SIG-M5 treated with dmso at 0.1 percent for 504 hours (cell line): Measurements from ENCODE around the gene DAG1.

Experiments
- DNase-seq: peaks from one replicate; lab custom pipeline; 2025; ENCODE audit not compliant: unreplicated experiment; lab: John Stamatoyannopoulos, UW

The DAG1 gene

GRCh38 chr3:49539659-49540560 lies 69.8 kb downstream of the DAG1 start:
- peak; percentile 90 for DNase-seq

- DNase-seq, result no peak
Measured at GRCh38 chr3:49552087-49552486, 82.0 kb downstream of the DAG1 start.

DNA sequence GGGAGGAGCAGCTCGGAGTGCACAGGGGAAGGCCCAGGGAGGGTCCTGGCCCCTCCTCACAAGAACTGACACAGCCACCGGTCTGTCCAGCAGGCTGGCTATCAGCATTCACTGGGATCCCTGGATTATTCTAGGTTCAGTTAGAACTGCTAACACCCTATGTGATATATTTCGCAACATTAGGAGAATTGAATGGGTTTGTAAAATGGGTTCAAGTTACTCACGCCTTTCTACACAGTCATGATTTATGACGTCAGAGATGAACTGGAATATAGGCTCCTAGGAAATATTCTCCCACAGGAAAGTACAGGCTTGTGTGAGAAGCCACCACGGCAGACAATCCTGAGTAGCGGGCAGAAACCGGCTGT lies 83.2 kb downstream of the DAG1 start:
- DNase-seq, result peak; percentile 50

DNA sequence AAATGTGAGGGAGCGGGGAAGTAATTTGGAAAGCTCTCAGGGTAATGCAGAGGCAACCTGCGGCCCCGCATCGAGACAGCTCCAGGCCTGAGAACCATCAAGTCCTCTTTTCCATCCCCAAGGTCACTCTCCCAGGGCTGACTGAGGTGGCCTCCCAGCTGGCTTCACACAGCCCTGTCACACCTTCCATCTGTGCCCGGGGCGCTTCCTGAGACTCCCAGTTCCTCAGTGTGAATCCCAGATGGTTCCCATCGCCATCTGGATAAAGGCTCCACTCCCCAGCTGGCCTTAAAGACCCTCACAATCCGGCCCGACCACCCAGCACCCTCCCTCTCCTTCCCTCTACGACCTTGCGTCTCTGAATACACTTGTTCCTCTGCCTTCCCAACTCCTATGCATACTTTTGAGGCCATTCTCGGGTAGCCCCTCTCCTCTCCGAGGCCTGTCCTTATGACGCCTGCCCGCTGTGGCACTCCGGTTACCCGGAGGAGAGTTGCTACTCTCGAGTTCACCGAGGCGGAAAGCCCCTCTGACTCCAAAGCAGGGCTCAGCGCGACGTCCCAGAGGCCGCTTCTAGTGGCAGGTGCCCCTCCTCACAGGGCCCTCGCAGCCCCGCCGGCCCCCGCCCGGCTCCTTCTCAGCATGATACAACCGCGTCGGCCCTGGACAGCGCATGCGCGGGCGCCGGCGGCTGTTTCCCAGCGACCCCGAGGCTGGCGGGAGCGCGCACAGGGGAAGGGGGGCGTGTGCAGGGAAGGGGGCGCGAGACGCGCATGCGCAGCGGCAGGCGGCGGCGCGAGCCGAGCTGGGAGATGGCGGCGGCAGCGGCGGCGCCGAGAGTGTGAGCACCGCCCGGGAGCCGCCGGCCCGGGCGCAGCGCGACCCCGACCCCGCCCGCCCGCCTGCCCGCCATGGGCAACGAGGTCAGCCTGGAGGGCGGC lies 83.9 kb downstream of the DAG1 start, which contains the start of gene BSN:
BSN (plus strand) TSS at position 786 of the 941 bp plus-strand sequence; CDS start at position 912, 126 bp downstream.
- DNase-seq, result peak; percentile 76

DNA sequence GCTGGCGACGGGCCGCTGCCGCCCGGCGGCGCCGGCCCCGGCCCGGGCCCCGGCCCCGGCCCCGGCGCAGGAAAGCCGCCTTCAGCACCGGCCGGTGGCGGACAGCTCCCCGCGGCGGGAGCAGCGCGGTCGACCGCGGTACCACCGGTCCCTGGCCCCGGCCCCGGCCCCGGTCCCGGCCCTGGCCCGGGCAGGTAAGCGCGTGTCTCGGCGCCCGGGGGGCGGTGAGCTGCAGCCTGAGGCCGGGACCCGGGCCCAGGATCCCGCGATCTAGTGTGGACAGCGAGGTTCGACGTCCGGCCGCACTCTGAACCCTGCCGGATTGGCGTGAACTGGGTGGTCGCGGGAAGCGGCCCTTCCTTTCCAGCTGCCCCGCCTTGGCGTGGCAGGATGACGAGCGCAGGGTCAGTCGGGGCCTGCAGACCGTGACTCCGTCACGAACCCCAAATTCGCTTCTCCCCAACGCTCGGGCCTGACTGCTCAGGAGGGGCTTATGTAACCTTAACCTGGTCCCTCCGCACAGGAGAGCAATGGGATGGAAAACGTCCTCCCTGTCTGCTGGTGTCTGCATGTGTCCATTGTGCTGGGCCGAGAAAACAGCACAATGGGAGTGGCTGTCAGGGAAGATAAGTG lies 84.7 kb downstream of the DAG1 start:
- no peak for DNase-seq

DNA sequence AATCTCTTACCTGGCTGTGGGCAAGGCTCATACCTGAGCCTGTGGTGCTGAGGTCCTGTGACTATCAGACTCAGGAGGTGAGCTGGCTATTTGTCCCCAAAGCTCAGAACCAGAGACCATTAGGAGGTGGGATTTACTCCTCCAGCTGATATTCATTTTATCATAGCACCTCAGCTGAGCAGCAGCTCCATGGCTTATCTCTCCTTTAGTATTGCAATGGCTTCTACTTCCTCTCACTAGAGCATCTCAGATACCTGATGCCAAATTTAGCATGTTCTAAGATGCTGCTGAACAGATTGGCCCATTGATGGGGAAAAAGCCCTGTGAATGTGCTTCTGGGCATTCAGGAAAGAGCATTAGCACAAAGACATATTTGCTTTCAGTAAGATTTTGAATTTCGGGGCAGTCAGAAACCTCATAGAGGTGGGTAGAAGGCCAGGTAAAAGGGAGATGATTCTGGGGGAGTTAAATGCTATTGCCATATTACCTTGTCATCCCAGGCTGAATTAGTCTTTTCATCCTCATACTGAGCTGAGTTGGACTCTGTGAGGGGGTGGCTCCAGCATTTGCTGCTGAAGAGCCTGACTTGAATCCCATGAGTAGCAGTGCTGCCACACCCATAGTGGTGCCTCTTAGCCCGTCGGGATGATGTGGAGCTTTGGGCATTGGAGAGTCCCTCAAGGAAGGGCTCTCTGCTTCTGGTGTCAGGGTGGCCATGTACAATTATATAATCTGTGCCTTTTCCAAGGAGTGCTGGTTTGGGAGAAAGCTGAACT lies 86.6 kb downstream of the DAG1 start:
- DNase-seq, result no peak

DNA sequence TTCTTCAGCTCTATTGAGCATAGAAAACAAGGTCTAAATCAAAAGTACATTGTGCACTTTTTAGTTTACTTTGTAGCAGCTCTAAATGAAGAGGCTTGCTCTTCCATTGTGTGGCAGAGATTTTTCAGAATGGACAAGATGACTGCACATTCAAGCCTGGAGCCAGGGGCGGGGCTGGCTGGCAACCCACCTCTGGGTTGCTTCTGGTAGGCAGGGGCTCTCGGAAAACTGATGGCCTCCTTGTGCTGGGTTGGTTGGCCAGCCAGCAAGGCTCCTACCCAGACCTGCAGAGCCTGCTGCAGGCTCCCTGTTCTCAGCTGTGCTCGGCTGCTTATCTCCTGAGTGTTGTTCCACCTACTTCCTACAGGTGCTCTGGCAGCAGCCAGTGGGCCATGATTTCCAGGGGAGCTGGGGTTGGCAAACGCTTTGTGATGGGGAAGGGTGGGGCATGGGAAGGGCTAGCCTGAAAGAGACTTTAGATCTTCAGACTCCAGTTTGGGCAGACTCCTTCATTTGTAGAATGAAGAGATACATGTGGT lies 93.0 kb downstream of the DAG1 start:
- DNase-seq, result no peak

- DNase-seq, result no peak
Measured at GRCh38 chr3:49563766-49564165, 93.7 kb downstream of the DAG1 start.

DNA sequence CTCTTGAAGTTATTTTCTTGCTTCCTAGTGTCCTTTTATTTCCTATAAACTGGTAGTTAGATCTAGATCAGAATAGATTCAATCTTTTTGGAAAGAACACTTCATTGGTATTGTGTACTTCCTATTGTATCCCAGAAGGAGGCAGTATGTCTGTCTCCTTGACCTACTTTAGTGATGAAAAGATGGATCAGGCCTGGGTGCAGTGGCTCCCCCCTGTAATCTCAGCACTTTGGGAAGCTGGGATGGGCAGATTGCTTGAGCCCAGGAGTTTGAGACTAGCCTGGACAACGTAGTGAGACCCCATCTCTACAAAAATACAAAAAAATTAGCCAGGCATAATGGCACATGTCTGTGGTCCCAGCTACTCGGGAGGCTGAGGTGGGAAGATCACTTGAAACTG lies 96.2 kb downstream of the DAG1 start:
- DNase-seq, result no peak

DNA sequence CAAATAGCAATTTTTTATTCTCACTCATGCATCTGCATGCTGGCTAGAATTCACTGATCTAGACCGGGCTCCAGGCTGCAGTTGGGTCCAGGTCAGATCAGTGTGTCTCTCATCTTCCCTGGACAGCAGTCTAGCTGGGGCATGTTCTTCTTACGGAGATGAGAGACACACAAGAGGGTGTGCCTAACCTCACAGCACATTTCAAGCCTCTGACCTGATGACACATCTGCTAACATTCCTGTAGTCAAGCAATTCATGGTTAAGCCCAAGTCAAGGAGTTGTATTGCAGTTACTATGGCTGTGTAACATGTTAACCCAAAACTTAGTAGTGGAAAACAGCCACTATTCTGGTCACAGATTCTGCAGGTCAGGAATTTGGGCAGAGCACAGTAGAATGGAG lies 97.3 kb downstream of the DAG1 start:
- no peak for DNase-seq

DNA sequence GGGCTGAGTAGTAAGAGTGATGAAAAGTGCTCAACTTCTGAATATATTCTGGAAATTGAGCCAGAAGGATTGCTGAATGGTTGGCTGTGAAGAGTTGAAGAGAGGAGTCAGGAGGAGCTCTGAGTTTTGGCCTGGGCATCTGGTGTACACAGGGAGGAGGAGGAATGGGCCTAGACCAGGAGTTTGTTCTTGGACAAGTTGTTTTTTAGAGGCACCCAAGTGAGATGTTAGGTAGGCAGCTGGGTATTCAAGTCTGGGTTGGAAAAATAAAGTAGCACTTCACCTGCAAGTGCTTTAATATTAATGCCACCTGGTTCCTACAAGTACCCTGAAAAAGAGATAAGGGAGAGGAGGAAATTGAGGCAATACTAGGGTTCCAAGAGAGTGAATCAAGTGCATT lies 98.9 kb downstream of the DAG1 start:
- DNase-seq, result no peak

DNA sequence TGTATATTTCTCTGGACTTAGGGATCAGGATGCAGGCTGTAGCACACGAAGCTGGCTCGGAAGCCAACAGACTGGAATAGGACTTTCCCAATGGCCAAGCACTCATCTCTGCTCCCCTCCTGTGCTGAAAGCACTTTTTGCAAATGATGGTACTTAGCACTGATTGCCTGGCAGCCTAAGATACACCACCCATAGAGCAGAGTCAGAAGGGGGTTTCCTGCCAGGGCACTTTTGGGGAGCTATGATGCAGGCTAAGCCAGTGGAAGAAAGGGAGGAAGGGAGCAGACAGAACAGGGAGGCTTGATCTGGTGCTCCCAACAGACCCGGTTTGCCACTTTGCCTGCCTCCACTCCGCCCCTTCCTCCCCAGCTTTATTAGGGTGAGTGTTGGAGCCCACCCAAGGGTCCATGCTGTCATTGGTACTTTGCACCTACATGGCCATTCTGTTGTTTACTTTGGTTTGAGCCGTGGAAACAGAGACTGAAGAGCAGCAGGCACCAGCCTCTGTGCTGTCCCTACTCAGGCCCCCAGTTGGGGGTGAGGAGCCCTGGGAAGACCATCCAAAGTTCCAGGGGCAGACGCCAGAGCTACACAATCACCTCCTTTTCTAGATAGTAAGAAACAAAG lies 100.1 kb downstream of the DAG1 start:
- no peak for DNase-seq

DNA sequence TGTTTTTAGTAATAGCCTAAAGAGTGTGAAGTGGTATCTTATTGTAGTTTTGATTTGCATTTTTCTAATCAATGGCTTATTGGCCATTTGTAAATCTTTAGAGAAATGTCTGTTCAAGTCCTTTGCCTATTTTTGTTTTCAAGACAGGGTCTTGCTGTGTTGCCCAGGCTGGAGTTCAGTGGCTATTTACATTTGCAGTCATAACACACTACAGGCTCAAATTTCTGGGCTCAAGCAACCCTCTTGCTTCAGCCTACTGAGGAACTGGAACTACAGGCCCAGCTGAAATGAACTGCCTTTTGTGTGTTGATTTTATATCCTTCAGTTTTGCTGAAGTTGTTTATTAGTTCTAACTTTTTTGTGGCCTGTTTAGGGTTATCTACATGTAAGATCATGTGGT lies 112.1 kb downstream of the DAG1 start:
- DNase-seq, result no peak
